H9 (cell line): Measurements from ENCODE around the gene AP1G2. TPM values are rescaled to one million over a fixed set of nuclear protein-coding genes. Genes with fewer than 3 reads are reported as not detected.

Experiments used
- DNase-seq: peaks from one replicate; pipeline ENCODE4 v3.0.0-alpha.2; 2017
- H2AFZ ChIP-seq: one replicate; pipeline ENCODE4 v1.6.1; 2013; ENCODE audit warnings: mild to moderate bottlenecking, low read length, control low read depth, moderate library complexity
- H2AK5ac ChIP-seq: 2 replicates; pipeline ENCODE4 v1.6.1; 2013; ENCODE audit warnings: low read length, control low read depth, mixed read lengths; ENCODE audit not compliant: insufficient read length
- H2BK120ac ChIP-seq: one replicate; pipeline ENCODE4 v1.6.1; 2013; ENCODE audit warnings: low read depth, mild to moderate bottlenecking, low read length, control low read depth, inconsistent platforms; ENCODE audit not compliant: poor library complexity, severe bottlenecking
- H2BK12ac ChIP-seq: 2 replicates; pipeline ENCODE4 v1.6.1; 2013; ENCODE audit warnings: low read length, control low read depth, mixed read lengths, low read depth; ENCODE audit not compliant: insufficient read length
- H2BK15ac ChIP-seq: 2 replicates; pipeline ENCODE4 v1.6.1; 2013; ENCODE audit warnings: low read depth, low read length, control low read depth
- H2BK20ac ChIP-seq: one replicate; pipeline ENCODE4 v1.6.1; 2013; ENCODE audit warnings: low read depth, mild to moderate bottlenecking, low read length, control low read depth, inconsistent platforms; ENCODE audit not compliant: poor library complexity, severe bottlenecking
- H2BK5ac ChIP-seq: 2 replicates; pipeline ENCODE4 v1.6.1; 2013; ENCODE audit warnings: low read length, control low read depth, mixed read lengths; ENCODE audit not compliant: insufficient read length
- H3K14ac ChIP-seq: 2 replicates; pipeline ENCODE4 v1.6.1; 2013; ENCODE audit warnings: low read length, control low read depth; ENCODE audit not compliant: insufficient read depth
- H3K18ac ChIP-seq: 2 replicates; pipeline ENCODE4 v1.6.1; 2013; ENCODE audit warnings: low read depth, mild to moderate bottlenecking, mixed read lengths, low read length, control low read depth; ENCODE audit not compliant: insufficient read length
- H3K23ac ChIP-seq: 2 replicates; pipeline ENCODE4 v1.6.1; 2013; ENCODE audit warnings: low read length, control low read depth, mixed read lengths, low read depth; ENCODE audit not compliant: insufficient read length
- H3K23me2 ChIP-seq: 2 replicates; pipeline ENCODE4 v1.6.1; 2013; ENCODE audit warnings: low read depth, mild to moderate bottlenecking, mixed read lengths, low read length, control low read depth; ENCODE audit not compliant: insufficient read length, poor library complexity, severe bottlenecking
- H3K27ac ChIP-seq: 2 replicates; pipeline ENCODE4 v1.5.1; 2013; ENCODE audit warnings: low read length, control low read depth, mixed read lengths, low read depth; ENCODE audit not compliant: insufficient read length
- H3K27me3 ChIP-seq: 2 replicates; pipeline ENCODE4 v1.6.1; 2013; ENCODE audit warnings: low read length, control low read depth, inconsistent platforms; ENCODE audit not compliant: insufficient read depth
- H3K4ac ChIP-seq: 2 replicates; pipeline ENCODE4 v1.6.1; 2013; ENCODE audit warnings: low read depth, mild to moderate bottlenecking, control low read depth, inconsistent platforms, low read length, moderate library complexity
- H3K4me1 ChIP-seq: 2 replicates; pipeline ENCODE4 v1.6.1; 2013; ENCODE audit warnings: low read length, control low read depth, inconsistent platforms; ENCODE audit not compliant: insufficient read depth
- H3K4me2 ChIP-seq: 2 replicates; pipeline ENCODE4 v1.6.1; 2013; ENCODE audit warnings: low read length, control low read depth, mixed read lengths; ENCODE audit not compliant: insufficient read length, insufficient read depth
- H3K56ac ChIP-seq: 2 replicates; pipeline ENCODE4 v1.6.1; 2013; ENCODE audit warnings: low read depth, mild to moderate bottlenecking, mixed read lengths, low read length, control low read depth; ENCODE audit not compliant: insufficient read length
- H3K79me1 ChIP-seq: 2 replicates; pipeline ENCODE4 v1.6.1; 2013; ENCODE audit warnings: low read depth, mild to moderate bottlenecking, moderate library complexity, low read length, control low read depth, inconsistent platforms; ENCODE audit not compliant: insufficient read depth, poor library complexity, severe bottlenecking
- H3K79me2 ChIP-seq: 2 replicates; pipeline ENCODE4 v1.6.1; 2013; ENCODE audit warnings: low read length, control low read depth, inconsistent platforms; ENCODE audit not compliant: insufficient read depth
- H3K9ac ChIP-seq: 2 replicates; pipeline ENCODE4 v1.6.1; 2013; ENCODE audit warnings: low read length, control low read depth, mixed read lengths; ENCODE audit not compliant: insufficient read length; ENCODE audit errors: extremely low read depth
- H3K9me3 ChIP-seq: one replicate; pipeline ENCODE4 v1.6.1; 2013; ENCODE audit warnings: low read depth, low read length, inconsistent platforms; ENCODE audit not compliant: control insufficient read depth
- H3T11ph ChIP-seq: one replicate; pipeline ENCODE4 v1.6.1; 2013; ENCODE audit warnings: mild to moderate bottlenecking, low read length, control low read depth, inconsistent platforms
- H4K20me1 ChIP-seq: one replicate; pipeline ENCODE4 v1.6.1; 2013; ENCODE audit not compliant: control insufficient read depth, insufficient read length, insufficient read depth
- H4K5ac ChIP-seq: 2 replicates; pipeline ENCODE4 v1.6.1; 2013; ENCODE audit warnings: low read depth, mild to moderate bottlenecking, mixed read lengths, low read length, control low read depth; ENCODE audit not compliant: insufficient read length
- H4K8ac ChIP-seq: replicated peaks from 2 replicates; pipeline ENCODE4 v1.6.1; 2013; ENCODE audit warnings: low read length, control low read depth, mixed read lengths, low read depth; ENCODE audit not compliant: insufficient read length
- H4K91ac ChIP-seq: 2 replicates; pipeline ENCODE4 v1.6.1; 2013; ENCODE audit warnings: low read depth, mild to moderate bottlenecking, moderate library complexity, mixed read lengths, low read length, control low read depth; ENCODE audit not compliant: insufficient read length
- H3K27ac Mint-ChIP-seq, 3 experiments: 2 replicates in 2 of 3; 3 replicates in 1 of 3; pipeline ENCODE4 v1.8.0; 2020 to 2021; ENCODE audit warnings: mixed read lengths in 3 of 3, mild to moderate bottlenecking in 1 of 3, moderate library complexity in 1 of 3
- H3K27me3 Mint-ChIP-seq: 2 replicates; pipeline ENCODE4 v1.8.0; 2021; ENCODE audit warnings: low read depth, mild to moderate bottlenecking, moderate library complexity, mixed read lengths
- H3K36me3 Mint-ChIP-seq, 3 experiments: 2 replicates in 2 of 3; 3 replicates in 1 of 3; pipeline ENCODE4 v1.8.0; 2020 to 2021; ENCODE audit warnings: low read depth in 3 of 3, mixed read lengths in 3 of 3; ENCODE audit not compliant: insufficient read depth in 1 of 3
- H3K4me1 Mint-ChIP-seq, 2 experiments: 2 replicates each; pipeline ENCODE4 v1.8.0; 2020; ENCODE audit warnings: mixed read lengths in 2 of 2
- H3K4me3 Mint-ChIP-seq, 2 experiments: 2 replicates in 1 of 2; 3 replicates in 1 of 2; pipeline ENCODE4 v1.8.0; 2020 to 2021; ENCODE audit warnings: mild to moderate bottlenecking in 2 of 2, mixed read lengths in 2 of 2, moderate library complexity in 1 of 2
- H3K9me3 Mint-ChIP-seq, 2 experiments: 2 replicates in 1 of 2; 3 replicates in 1 of 2; pipeline ENCODE4 v1.8.0; 2020; ENCODE audit warnings: mild to moderate bottlenecking in 2 of 2, mixed read lengths in 2 of 2, moderate library complexity in 1 of 2
- CTCF ChIP-seq: fragments of 200-600 bp; sonication (generic); conservative IDR thresholded peaks from 3 replicates; pipeline ENCODE4 v1.8.0; 2021; ENCODE audit warnings: antibody characterized with exemption, mild to moderate bottlenecking
- WGBS: extraction: QIAGEN DNeasy Blood & Tissue Kit; methylation state at CpG from one replicate; pipeline ENCODE4 v1.1.7; 2013; ENCODE audit warnings: missing lambda C conversion rate, low lambda C conversion rate, mixed read lengths; ENCODE audit not compliant: insufficient read length; ENCODE audit errors: extremely low coverage; 5-methylcytosine and 5-hydroxymethylcytosine counted together
- total RNA-seq: library from RNA; stranded (reverse); gene quantifications from 2 replicates; pipeline ENCODE4 v1.2.1, GENCODE V29; 2021

Gene AP1G2
- total RNA-seq, 1 experiment from 2014 or later: 107 TPM

GRCh38 chr14:23610815-23611289, 43.3 kb upstream of the AP1G2 start:
- no peak overlapping the region for H4K5ac ChIP-seq
- no peak overlapping the region for H3K9ac ChIP-seq
- H2BK12ac ChIP-seq: no peak overlapping the region
- Mint-ChIP-seq H3K27ac (no peak overlapping the region), H3K9me3 (peaks cover 2 to 36% of the 10 kb centered on the region in 2 experiments; a peak in 4 of 5 replicates), H3K36me3 (no peaks in the 10 kb centered on the region; a peak in 1 of 7 replicates), H3K4me1 (no peaks in the 10 kb centered on the region), H3K4me3 (no peak overlapping the region), H3K27me3 (peaks cover 9% of the 10 kb centered on the region)
- H2BK15ac ChIP-seq: no peak overlapping the region
- H3K14ac ChIP-seq: no peak overlapping the region
- H3K23me2 ChIP-seq: no peaks in the 10 kb centered on the region
- H2AK5ac ChIP-seq: no peak overlapping the region
- no peaks in the 10 kb centered on the region for H4K20me1 ChIP-seq
- H2BK20ac ChIP-seq: no peak overlapping the region
- DNase-seq: no peak
- H3K56ac ChIP-seq: no peak overlapping the region
- H2BK5ac ChIP-seq: no peak overlapping the region
- H4K91ac ChIP-seq: no peak overlapping the region
- no peak overlapping the region for H3K18ac ChIP-seq
- H3K4me2 ChIP-seq: no peak overlapping the region
- H3K4ac ChIP-seq: no peak overlapping the region
- no peak overlapping the region for H2AFZ ChIP-seq
- H4K8ac ChIP-seq: no peak overlapping the region
- no peak for TF ChIP-seq CTCF
- no peak overlapping the region for H3K23ac ChIP-seq
- no peaks in the 10 kb centered on the region for H3K27me3 ChIP-seq
- H3K4me1 ChIP-seq: no peaks in the 10 kb centered on the region
- no CpG with 5 or more reads among the region's 4 CpGs for WGBS
- no peak overlapping the region for H3K27ac ChIP-seq
- no peak overlapping the region for H2BK120ac ChIP-seq
- no peaks in the 10 kb centered on the region for H3K79me1 ChIP-seq
- H3K9me3 ChIP-seq: no peaks in the 10 kb centered on the region
- H3T11ph ChIP-seq: no peak overlapping the region
- H3K79me2 ChIP-seq: no peaks in the 10 kb centered on the region
